Astrocyte of the cerebellum (primary cell): ENCODE results near the gene SEMA4F.

ENCODE experiments used
- DNase-seq: peaks from one replicate; pipeline ENCODE4 v3.0.0-alpha.2; 2011; ENCODE audit warnings: low read depth
- H3K4me3 ChIP-seq: 2 replicates; pipeline ENCODE4 v1.5.1; 2011; ENCODE audit warnings: mild to moderate bottlenecking, low read depth, low read length, moderate library complexity
- in situ Hi-C: cut with HindIII; loops from 2 replicates; pipeline ENCODE4 v1.10.0; 2017; ENCODE audit warnings: low sequenced_read_pairs
- TF ChIP-seq, protein P1 (sequence below): IDR thresholded peaks from 2 replicates; pipeline ENCODE4 v1.5.1; 2012; ENCODE audit warnings: low read length, low read depth, moderate library complexity, mild to moderate bottlenecking; ENCODE audit errors: missing control alignments

Gene SEMA4F

DNA sequence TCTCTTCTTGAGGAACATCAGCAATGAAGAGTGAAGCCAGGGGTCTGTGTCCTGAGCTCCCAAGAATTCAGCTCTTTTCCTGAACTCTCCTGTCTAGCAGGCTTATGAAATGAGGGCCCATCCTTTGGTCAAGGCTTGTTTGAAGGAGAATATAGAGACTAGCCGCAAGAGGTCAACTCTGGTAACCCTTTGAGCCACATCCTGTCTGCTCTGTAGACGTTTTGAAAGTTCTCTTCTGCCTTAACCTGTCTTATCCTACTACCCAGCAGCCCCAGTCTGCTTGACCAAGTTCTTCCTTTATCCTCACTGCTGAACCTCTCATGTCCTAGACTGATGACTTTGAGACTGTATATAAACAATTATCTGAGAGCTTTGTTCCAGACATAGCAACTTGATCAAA, 5.4 kb downstream of the SEMA4F start:
- no peak for DNase-seq
- H3K4me3 ChIP-seq, result no peak overlapping the region
- TF ChIP-seq, protein P1, sequence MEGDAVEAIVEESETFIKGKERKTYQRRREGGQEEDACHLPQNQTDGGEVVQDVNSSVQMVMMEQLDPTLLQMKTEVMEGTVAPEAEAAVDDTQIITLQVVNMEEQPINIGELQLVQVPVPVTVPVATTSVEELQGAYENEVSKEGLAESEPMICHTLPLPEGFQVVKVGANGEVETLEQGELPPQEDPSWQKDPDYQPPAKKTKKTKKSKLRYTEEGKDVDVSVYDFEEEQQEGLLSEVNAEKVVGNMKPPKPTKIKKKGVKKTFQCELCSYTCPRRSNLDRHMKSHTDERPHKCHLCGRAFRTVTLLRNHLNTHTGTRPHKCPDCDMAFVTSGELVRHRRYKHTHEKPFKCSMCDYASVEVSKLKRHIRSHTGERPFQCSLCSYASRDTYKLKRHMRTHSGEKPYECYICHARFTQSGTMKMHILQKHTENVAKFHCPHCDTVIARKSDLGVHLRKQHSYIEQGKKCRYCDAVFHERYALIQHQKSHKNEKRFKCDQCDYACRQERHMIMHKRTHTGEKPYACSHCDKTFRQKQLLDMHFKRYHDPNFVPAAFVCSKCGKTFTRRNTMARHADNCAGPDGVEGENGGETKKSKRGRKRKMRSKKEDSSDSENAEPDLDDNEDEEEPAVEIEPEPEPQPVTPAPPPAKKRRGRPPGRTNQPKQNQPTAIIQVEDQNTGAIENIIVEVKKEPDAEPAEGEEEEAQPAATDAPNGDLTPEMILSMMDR, result no peak
- in situ Hi-C loops, result no loop called here

DNA sequence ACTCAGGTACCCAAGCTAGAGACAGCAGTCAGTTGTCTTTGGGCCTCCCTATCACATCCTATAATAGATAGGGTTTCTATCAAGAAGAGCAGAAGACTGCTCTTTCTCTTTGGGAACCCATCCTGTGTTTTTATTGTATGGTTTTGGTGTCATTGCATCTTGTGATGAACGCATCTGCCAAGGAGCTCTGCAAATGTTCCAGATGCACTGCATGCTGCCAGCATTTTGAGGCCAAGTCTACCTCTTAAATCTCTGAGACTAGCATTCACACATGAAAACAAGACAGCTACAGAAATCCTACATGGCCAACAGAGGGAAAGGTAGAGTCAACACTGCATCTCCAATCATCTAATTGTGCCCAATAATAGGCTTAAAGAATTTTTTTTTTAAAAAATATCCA, 14.0 kb downstream of the SEMA4F start:
- no peak for DNase-seq
- H3K4me3 ChIP-seq, result no peak overlapping the region
- in situ Hi-C loops, result no loop called here
- TF ChIP-seq, protein P1, result no peak

DNA sequence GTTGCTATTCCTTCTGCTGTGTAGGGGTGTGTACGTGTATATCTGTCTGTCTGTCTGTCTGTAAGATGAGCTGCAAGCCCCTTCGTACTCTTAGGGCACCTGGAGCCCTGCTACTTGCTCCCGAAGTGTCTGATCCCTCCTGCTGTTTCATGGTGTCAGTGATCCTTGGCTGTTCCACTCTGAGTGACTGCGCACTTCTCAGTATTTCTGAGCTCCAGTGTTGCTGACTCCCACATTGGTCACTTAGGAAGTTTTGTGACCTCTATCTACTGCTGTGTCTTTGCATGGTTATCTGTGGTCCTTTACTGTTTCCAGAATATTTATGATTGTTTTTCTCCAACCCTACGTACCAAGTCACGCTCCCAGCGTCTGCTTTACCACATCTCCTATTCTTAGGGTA, 16.2 kb downstream of the SEMA4F start:
- in situ Hi-C loops, result no loop called here
- TF ChIP-seq, protein P1, result no peak
- no peak overlapping the region for H3K4me3 ChIP-seq
- no peak for DNase-seq

DNA sequence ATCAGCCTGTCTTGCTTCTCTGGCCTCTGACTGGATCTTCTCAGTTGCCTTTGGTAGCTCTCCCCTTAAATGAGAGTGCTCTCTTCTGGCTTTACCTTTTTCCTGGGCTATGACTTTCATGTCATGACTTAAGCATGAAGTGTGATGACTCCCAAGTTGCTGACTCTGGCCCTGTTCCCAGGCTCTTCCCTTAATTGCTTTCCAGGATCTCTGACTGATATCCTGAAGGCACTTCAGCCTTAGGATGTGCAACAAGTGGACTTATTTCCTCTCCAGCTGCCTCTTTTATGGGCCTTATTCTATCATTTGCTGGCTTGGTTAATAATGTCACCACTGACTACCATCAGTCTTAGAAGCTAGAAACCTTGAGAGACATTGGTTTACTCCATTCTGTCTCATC, 17.4 kb downstream of the SEMA4F start:
- no peak for DNase-seq
- TF ChIP-seq, protein P1, result no peak
- in situ Hi-C loops, result no loop called here

DNA sequence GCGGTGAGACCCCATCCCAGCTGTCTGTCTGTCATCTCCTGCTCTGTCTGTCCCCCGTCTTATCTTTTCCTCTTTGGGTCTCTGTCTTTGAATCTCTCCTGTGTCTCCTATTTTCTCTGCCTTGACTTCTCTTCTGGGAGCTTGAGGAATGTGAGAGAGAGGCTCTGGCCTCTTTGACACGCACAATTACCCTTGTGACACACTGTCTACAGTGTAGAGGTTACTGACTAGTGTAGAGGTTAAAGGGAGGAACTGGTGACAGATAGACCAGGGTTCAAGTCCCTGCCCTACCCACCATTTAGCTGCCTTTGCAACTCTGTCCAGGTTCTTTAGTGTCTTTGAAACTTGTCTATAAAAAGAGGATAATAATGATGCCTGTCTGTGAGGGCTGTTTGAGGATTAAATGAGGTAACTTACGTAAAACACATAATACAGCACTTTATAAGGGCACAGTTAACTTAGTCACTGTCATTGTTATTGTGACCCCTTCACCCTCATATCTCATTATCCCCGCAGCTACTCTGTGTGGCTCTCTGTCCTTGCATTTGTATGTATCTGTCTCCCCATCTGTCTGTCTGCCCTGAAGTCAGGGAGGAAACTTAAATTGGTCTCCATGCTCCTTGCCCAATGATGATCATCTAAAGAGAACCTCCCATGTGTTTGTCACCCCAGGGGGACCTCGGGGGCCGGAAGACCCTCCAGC, 19.9 kb downstream of the SEMA4F start:
- in situ Hi-C loops, result no loop called here
- H3K4me3 ChIP-seq, result no peak overlapping the region
- DNase-seq, result no peak
- TF ChIP-seq, protein P1, result no peak

More for the DNA sequence above, 17.4 kb downstream of the SEMA4F start:
- H3K4me3 ChIP-seq, result no peak overlapping the region

DNA sequence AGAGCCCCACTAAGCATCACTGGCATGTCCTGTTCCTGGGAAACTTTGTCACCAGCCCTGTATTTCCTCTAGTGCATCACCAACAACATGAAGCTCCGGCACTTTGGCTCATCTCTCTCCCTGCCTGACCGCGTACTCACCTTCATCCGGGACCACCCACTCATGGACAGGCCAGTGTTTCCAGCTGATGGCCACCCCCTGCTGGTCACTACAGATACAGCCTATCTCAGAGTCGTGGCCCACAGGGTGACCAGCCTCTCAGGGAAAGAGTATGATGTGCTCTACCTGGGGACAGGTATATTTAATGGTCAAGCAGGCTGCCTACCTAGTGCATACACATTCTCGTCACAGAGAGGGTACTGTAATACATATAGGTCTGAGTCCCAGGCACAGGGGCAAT, 21.0 kb downstream of the SEMA4F start:
- no peak overlapping the region for H3K4me3 ChIP-seq
- no peak for DNase-seq
- in situ Hi-C loops, result no loop called here
- TF ChIP-seq, protein P1, result no peak
